ENCODE results near the gene GHR.

- TF ChIP-seq CTCF (IDR thresholded peaks at IDR 0.05): no peak
- no peak for TF ChIP-seq POLR2A (IDR thresholded peaks at IDR 0.05)
Measured at GRCh38 chr5:42701351-42702059, 278.3 kb downstream of the GHR start.
